NCI-H524 treated with DMSO at 0.1 percent for 48 hours (cell line): ENCODE data around the gene SCGN.
A peak's percentile ranks its signal among the peaks of the same experiment; 100 is the strongest.

ENCODE experiments used
- DNase-seq: peaks from one replicate; lab custom pipeline; 2025; lab: John Stamatoyannopoulos, UW

Gene SCGN

GRCh38 chr6:25640891-25641290 is 11.1 kb upstream of the SCGN start:
- no peak for DNase-seq

- no peak for DNase-seq
These were observed 10.6 kb upstream of the SCGN start for GRCh38 chr6:25641377-25641776.

- no peak for DNase-seq
These were observed 9.9 kb upstream of the SCGN start for GRCh38 chr6:25641940-25642666.

- no peak for DNase-seq
These were observed 9.2 kb upstream of the SCGN start for GRCh38 chr6:25642667-25643328.

- no peak for DNase-seq
These were observed 6.1 kb upstream of the SCGN start for GRCh38 chr6:25645916-25646315.

GRCh38 chr6:25649611-25650010 is 2.4 kb upstream of the SCGN start:
- no peak for DNase-seq

- no peak for DNase-seq
These were observed 3.7 kb downstream of the SCGN start for GRCh38 chr6:25655723-25656122.

GRCh38 chr6:25659633-25660368 is 7.8 kb downstream of the SCGN start:
- DNase-seq = no peak

- no peak for DNase-seq
These were observed 8.5 kb downstream of the SCGN start for GRCh38 chr6:25660512-25660911.

- DNase-seq = no peak
These were observed 9.2 kb downstream of the SCGN start for GRCh38 chr6:25661129-25661779.

GRCh38 chr6:25665455-25665854 is 13.4 kb downstream of the SCGN start:
- no peak for DNase-seq

- no peak for DNase-seq
These were observed 17.4 kb downstream of the SCGN start for GRCh38 chr6:25669413-25669812.

GRCh38 chr6:25670208-25670607 is 18.2 kb downstream of the SCGN start:
- DNase-seq = no peak

- DNase-seq = peak; percentile 52
These were observed 18.9 kb downstream of the SCGN start for GRCh38 chr6:25670793-25671513.

GRCh38 chr6:25671652-25672051 is 19.6 kb downstream of the SCGN start:
- DNase-seq = no peak

- DNase-seq = no peak
These were observed 23.2 kb downstream of the SCGN start for GRCh38 chr6:25675167-25675566.

GRCh38 chr6:25676775-25677174 is 24.8 kb downstream of the SCGN start:
- no peak for DNase-seq

GRCh38 chr6:25681848-25682247 is 29.8 kb downstream of the SCGN start:
- DNase-seq = no peak

- no peak for DNase-seq
These were observed 30.3 kb downstream of the SCGN start for GRCh38 chr6:25682324-25682723.

GRCh38 chr6:25684565-25684964 is 32.5 kb downstream of the SCGN start:
- DNase-seq = no peak

- DNase-seq = no peak
These were observed 33.2 kb downstream of the SCGN start for GRCh38 chr6:25685251-25685650.

- no peak for DNase-seq
These were observed 33.9 kb downstream of the SCGN start for GRCh38 chr6:25685896-25686295.
